Right lobe of liver (tissue), 4 donors: Measurements from ENCODE around the gene PHYKPL.

Experiments
- POLR2A ChIP-seq: fragments of 450-650 bp; IDR thresholded peaks from one replicate; pipeline ENCODE4 v1.6.1; 2017; ENCODE audit warnings: antibody characterized with exemption, mild to moderate bottlenecking
- TF ChIP-seq, protein P1 (sequence below), 4 donors: fragments of 200-600 bp in 3 of 4; fragments of 450-650 bp in 1 of 4; IDR thresholded peaks; one replicate each; pipeline versions ENCODE4 v1.5.1 to v1.8.0; 2016 to 2022; ENCODE audit warnings: antibody characterized with exemption in 4 of 4, mild to moderate bottlenecking in 2 of 4
- donor health status: DM: no; HTN: no; CAD: no.
- donor health status: DM: no; HTN: no; CAD: no.
- donor health status: DM: no; HTN: yes; CAD: no.

DNA sequence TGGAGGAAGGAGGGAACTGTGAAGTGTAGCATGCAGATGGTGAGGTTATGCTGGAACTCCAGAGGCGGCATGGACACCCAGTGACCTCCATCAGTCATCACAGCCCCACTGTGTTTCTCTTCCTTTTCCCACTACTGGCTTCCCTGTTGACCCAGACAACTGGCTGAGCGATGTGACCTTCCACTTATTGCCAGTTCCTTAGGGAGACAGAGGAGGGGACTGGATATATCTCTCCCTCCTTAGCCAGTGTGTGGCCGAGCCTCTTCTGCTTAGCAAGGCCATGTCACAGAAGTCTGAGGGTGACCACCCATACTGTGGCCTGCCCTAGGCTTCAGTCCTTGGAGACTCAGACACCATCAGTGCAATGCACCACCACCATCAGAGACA is 3.0 kb upstream of the PHYKPL start:
- TF ChIP-seq, protein P1, sequence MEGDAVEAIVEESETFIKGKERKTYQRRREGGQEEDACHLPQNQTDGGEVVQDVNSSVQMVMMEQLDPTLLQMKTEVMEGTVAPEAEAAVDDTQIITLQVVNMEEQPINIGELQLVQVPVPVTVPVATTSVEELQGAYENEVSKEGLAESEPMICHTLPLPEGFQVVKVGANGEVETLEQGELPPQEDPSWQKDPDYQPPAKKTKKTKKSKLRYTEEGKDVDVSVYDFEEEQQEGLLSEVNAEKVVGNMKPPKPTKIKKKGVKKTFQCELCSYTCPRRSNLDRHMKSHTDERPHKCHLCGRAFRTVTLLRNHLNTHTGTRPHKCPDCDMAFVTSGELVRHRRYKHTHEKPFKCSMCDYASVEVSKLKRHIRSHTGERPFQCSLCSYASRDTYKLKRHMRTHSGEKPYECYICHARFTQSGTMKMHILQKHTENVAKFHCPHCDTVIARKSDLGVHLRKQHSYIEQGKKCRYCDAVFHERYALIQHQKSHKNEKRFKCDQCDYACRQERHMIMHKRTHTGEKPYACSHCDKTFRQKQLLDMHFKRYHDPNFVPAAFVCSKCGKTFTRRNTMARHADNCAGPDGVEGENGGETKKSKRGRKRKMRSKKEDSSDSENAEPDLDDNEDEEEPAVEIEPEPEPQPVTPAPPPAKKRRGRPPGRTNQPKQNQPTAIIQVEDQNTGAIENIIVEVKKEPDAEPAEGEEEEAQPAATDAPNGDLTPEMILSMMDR (IDR thresholded peaks at IDR 0.05), result no peak
- no peak for TF ChIP-seq POLR2A
